Measurements from ENCODE around the gene YBX1. TPM values are rescaled to one million over a fixed set of nuclear protein-coding genes. Genes with fewer than 3 reads are reported as not detected.
"Not testable (repeated sequence)": the region's sequence is repeated elsewhere in the genome, so short reads cannot be mapped to it uniquely, and the experiment has no call there.

Gene YBX1
- total RNA-seq, 1 experiment from 2014 or later: 2,077 TPM

GRCh38 chr1:42744148-42744413 is 61.9 kb downstream of the YBX1 start:
- no peaks in the 10 kb centered on the region for H3K9me3 ChIP-seq (replicated peaks)
- no peak overlapping the region for H3K4me3 ChIP-seq
- H3K27me3 ChIP-seq: no peaks in the 10 kb centered on the region
- no peak for DNase-seq
- no peak overlapping the region for H3K27ac ChIP-seq
- peaks cover 15% of the 10 kb centered on the region; the same call in 1 of the 2 replicates for H3K4me1 ChIP-seq
- H3K36me3 ChIP-seq: peaks cover 2% of the 10 kb centered on the region; the same call in 1 of the 2 replicates

DNA sequence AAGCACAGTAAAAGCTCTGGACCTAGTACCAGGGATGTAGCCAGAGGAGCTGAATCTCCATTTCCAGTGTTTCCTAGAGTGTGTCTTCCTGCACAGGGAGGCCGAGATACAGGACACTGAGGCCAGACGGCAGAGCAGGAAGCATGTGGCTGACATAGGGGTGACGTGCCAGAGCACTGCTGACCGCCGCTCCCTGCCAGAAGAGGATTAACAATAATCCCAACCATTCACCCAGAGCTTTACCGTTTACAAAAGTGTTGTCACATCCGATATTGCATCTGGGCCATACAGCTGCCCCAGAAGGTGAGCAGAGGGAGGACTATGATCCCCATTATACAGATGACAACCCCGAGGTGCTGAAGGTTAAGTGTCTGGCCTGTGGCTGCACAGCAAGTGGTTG is 63.6 kb downstream of the YBX1 start:
- no peak for DNase-seq

GRCh38 chr1:42746436-42747105 is 64.4 kb downstream of the YBX1 start:
- Histone ChIP-seq H3K27me3 (no peaks in the 10 kb centered on the region), H3K27ac (no peak overlapping the region), H3K36me3 (peaks cover 13% of the 10 kb centered on the region), H3K4me3 (no peak overlapping the region), H3K9me3 (replicated peaks) (no peaks in the 10 kb centered on the region), H3K4me1 (peaks cover 12% of the 10 kb centered on the region; the same call in 1 of the 2 replicates)
- DNase-seq: no peak

More for the DNA sequence above, 63.6 kb downstream of the YBX1 start:
- Histone ChIP-seq H3K36me3 (peaks cover 11% of the 10 kb centered on the region), H3K4me1 (peaks cover 12% of the 10 kb centered on the region; the same call in 1 of the 2 replicates), H3K27ac (no peak overlapping the region), H3K27me3 (no peaks in the 10 kb centered on the region), H3K4me3 (no peak overlapping the region), H3K9me3 (replicated peaks) (no peaks in the 10 kb centered on the region)

DNA sequence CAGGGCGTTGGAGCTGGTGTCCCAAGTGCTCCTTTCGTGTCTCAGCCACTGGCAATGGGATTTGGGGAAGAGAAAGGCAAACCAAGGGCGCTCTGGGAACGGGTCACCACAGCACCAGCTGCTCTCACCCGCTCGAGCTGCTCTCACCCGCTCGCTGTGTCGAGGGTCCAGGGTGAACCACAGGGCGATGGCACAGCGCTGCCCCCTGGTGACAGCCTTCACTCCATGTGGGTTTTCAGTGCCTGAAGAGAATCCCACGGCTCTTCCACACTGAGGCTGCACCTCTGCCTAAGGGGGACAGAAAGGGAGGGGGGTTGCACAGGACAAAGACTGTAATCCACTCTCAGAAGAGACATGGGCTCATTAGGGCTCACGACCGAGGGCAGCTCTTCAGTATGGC is 64.9 kb downstream of the YBX1 start:
- DNase-seq: peak; percentile 63 to 78
- Histone ChIP-seq H3K27ac (no peak overlapping the region), H3K9me3 (replicated peaks) (no peaks in the 10 kb centered on the region), H3K4me3 (no peak overlapping the region), H3K36me3 (peaks cover 17% of the 10 kb centered on the region), H3K4me1 (peaks cover 12% of the 10 kb centered on the region; the same call in 1 of the 2 replicates), H3K27me3 (no peaks in the 10 kb centered on the region)

DNA sequence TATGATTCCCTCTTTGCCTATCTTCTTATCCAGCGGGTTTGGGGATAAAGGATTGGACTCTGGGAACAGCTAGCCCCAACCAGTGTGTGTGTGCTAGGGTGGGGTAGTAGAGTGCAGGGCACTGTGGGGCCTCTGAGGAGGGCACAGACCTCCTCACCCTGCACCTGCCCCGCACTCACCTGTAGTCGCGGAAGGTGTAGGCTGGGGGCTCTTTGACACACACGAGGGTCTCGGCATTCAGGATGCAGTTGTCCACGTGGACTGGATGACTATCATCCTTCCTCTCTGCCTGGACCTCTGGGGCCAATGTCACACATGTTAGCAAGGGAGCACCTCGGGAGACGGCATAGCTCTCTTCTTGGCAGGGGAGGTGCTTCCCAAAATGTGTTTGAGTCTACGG is 65.8 kb downstream of the YBX1 start:
- Histone ChIP-seq H3K4me1 (peaks cover 5% of the 10 kb centered on the region; the same call in 1 of the 2 replicates), H3K36me3 (peaks cover 26% of the 10 kb centered on the region), H3K27me3 (no peaks in the 10 kb centered on the region), H3K9me3 (replicated peaks) (no peaks in the 10 kb centered on the region), H3K4me3 (no peak overlapping the region), H3K27ac (no peak overlapping the region)
- DNase-seq: no peak

DNA sequence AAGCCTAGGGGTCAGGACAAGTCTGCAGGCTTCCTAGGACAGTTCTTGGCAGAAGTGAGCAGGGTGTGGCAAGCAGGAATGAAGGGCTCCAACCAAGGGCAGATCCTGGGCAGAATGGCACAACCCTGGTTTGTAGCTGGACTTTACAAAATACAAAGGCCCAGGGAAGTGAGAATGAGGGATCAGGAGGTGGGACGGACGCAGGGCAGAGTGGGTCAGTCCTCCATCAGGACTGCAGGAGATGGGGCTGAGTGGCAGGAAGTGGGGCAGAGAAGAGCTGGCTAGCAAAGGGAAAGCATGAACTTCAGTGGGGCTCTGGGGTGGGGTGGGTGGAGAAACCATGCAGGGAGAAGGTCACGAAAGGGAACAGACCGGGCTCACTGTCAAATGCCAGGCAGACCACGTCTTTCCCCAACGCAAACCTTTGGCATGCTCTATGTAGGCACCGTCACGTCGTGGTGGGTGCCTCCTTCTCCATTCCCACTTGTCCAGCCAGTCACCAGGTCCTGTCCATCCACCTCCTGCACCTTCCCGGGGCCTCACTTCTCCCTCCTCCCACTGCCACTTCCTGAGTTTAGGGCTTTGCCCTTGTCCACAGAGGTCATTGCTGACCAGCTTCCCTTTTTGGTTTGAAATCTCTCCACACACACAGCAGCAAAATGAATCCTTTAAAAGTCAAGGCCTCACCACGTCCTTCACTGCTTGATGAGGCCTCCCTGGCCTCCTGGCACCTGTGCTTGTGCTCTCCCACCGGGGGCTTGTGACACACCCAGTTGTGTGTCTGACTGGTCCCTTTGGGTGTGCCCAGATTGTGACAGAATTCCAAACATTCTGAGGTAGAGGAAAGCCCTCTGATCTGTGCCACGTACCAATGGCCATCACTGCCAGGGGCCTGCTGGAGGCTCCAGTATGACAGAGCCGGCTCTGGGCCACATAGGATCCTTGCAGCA is 66.5 kb downstream of the YBX1 start:
- Histone ChIP-seq H3K9me3 (replicated peaks) (no peaks in the 10 kb centered on the region), H3K27ac (no peak overlapping the region)

GRCh38 chr1:42750041-42750440 is 67.8 kb downstream of the YBX1 start:
- no peaks in the 10 kb centered on the region for H3K27me3 ChIP-seq
- peaks cover 44% of the 10 kb centered on the region for H3K36me3 ChIP-seq
- no peak overlapping the region for H3K27ac ChIP-seq
- no peaks in the 10 kb centered on the region for H3K9me3 ChIP-seq (replicated peaks)
- H3K4me3 ChIP-seq: no peak overlapping the region
- no peaks in the 10 kb centered on the region for H3K4me1 ChIP-seq
- DNase-seq: no peak

More for the DNA sequence above, 66.5 kb downstream of the YBX1 start:
- Histone ChIP-seq H3K4me1 (no peaks in the 10 kb centered on the region), H3K36me3 (peaks cover 32% of the 10 kb centered on the region), H3K27me3 (no peaks in the 10 kb centered on the region), H3K4me3 (no peak overlapping the region)
- DNase-seq: no peak

DNA sequence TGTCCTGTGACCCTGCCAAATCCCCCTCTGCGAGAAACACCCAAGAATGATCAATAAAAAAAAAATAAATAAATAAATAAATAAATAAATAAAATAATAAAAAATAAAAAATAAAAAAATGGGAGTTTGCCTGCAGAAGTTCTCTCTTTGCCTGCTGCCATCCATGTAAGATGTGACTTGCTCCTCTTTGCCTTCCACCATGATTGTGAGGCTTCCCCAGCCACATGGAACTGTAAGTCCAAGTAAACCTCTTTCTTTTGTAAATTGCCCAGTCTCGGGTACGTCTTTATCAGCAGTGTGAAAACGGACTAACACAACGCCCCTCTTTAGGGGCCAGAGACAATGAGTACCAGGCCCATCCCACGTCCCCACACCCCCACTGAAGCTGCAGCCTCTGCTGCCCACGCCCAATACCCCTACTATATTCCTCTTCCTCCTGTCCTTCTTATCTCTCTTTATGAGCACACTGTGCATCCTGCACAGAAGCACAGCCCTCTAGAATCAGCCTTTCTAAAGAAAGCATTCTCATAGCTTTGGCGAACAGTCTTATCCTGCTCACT is 69.4 kb downstream of the YBX1 start:
- not testable (repeated sequence) for H3K4me3 ChIP-seq; H3K9me3 ChIP-seq (replicated peaks); H3K4me1 ChIP-seq; H3K27me3 ChIP-seq; DNase-seq; H3K27ac ChIP-seq
- peaks cover 50% of the 10 kb centered on the region for H3K36me3 ChIP-seq

- peaks cover 50% of the 10 kb centered on the region for H3K36me3 ChIP-seq
- no peak for DNase-seq
Measured at GRCh38 chr1:42752284-42752683, 70.1 kb downstream of the YBX1 start.

GRCh38 chr1:42753070-42753469 is 70.9 kb downstream of the YBX1 start:
- Histone ChIP-seq H3K4me3 (no peak overlapping the region), H3K9me3 (replicated peaks) (no peaks in the 10 kb centered on the region), H3K36me3 (peaks cover 55% of the 10 kb centered on the region), H3K4me1 (no peaks in the 10 kb centered on the region), H3K27me3 (no peaks in the 10 kb centered on the region), H3K27ac (no peak overlapping the region)
- no peak for DNase-seq

More at GRCh38 chr1:42752284-42752683, 70.1 kb downstream of the YBX1 start:
- no peaks in the 10 kb centered on the region for H3K4me1 ChIP-seq
- H3K27ac ChIP-seq: no peak overlapping the region
- H3K9me3 ChIP-seq (replicated peaks): no peaks in the 10 kb centered on the region
- no peaks in the 10 kb centered on the region for H3K27me3 ChIP-seq
- no peak overlapping the region for H3K4me3 ChIP-seq

Other genes with a start within 250 kb of the YBX1 start
- gene ZMYND12, start 226.4 kb upstream of the YBX1 start, total RNA-seq (2014; rRNA removed; shearing (Covaris generic)): 0.32 TPM in 1 of 2 replicates, not detected in the other
- gene PPCS, start 225.9 kb upstream of the YBX1 start, total RNA-seq (2014; rRNA removed; shearing (Covaris generic)): 27.9 and 29.2 TPM in 2 replicates
- gene CCDC30, start 219.1 kb upstream of the YBX1 start, total RNA-seq (2014; rRNA removed; shearing (Covaris generic)): 0.40 and 0.51 TPM in 2 replicates
- 104 TPM in 2 replicates for gene PPIH, start 24.0 kb upstream of the YBX1 start, total RNA-seq (2014; rRNA removed; shearing (Covaris generic))
- gene CLDN19, start 57.8 kb downstream of the YBX1 start, total RNA-seq (2014; rRNA removed; shearing (Covaris generic)): 0.12 and 0.23 TPM in 2 replicates
- gene P3H1, start 84.6 kb downstream of the YBX1 start, total RNA-seq (2014; rRNA removed; shearing (Covaris generic)): 47.2 and 47.8 TPM in 2 replicates
- 3.5 and 3.8 TPM in 2 replicates for gene C1orf50, start 84.8 kb downstream of the YBX1 start, total RNA-seq (2014; rRNA removed; shearing (Covaris generic))
- gene TMEM269, start 102.6 kb downstream of the YBX1 start, total RNA-seq (2014; rRNA removed; shearing (Covaris generic)): 0.05 and 0.06 TPM in 2 replicates
- gene ERMAP, start 134.7 kb downstream of the YBX1 start, total RNA-seq (2014; rRNA removed; shearing (Covaris generic)): 1.8 and 2.9 TPM in 2 replicates
- gene SVBP, start 135.0 kb downstream of the YBX1 start, total RNA-seq (2014; rRNA removed; shearing (Covaris generic)): 40.4 and 45.3 TPM in 2 replicates
- 13.5 and 13.6 TPM in 2 replicates for gene ZNF691, start 164.2 kb downstream of the YBX1 start, total RNA-seq (2014; rRNA removed; shearing (Covaris generic))